GM23338 (cell line): ENCODE results near the gene MRPL32.

ENCODE experiments used
- EZH2 ChIP-seq: fragments of 200-600 bp; sonication (generic); IDR thresholded peaks from one replicate; pipeline ENCODE4 v1.8.0; 2017; ENCODE audit warnings: antibody characterized with exemption, mild to moderate bottlenecking, low read depth; ENCODE audit not compliant: unreplicated experiment
- EZH2phosphoT487 ChIP-seq: fragments of 200-600 bp; sonication (generic); IDR thresholded peaks from one replicate; pipeline ENCODE4 v1.8.1; 2018; ENCODE audit warnings: antibody characterized with exemption; ENCODE audit not compliant: unreplicated experiment
- JUNB ChIP-seq: IDR thresholded peaks from one replicate; pipeline ENCODE4 v1.6.1; 2016; ENCODE audit warnings: antibody characterized with exemption; ENCODE audit not compliant: unreplicated experiment
- POLR2AphosphoS5 ChIP-seq: IDR thresholded peaks from 2 replicates; pipeline ENCODE4 v1.6.1; 2016; ENCODE audit warnings: antibody characterized with exemption, low read depth
- STAT1 ChIP-seq: IDR thresholded peaks from one replicate; pipeline ENCODE4 v1.6.1; 2016; ENCODE audit warnings: antibody characterized with exemption; ENCODE audit not compliant: unreplicated experiment
- TF ChIP-seq, protein P1 (sequence below), 2 experiments: fragments of 200-600 bp in 1 of 2; sonication (generic) in 1 of 2; conservative IDR thresholded peaks; 2 replicates each; pipeline versions ENCODE4 v1.5.1 to v1.6.1; 2016 to 2017; ENCODE audit warnings: antibody characterized with exemption in 2 of 2, low read depth in 2 of 2, mild to moderate bottlenecking in 2 of 2, moderate library complexity in 1 of 2
- TF ChIP-seq, protein P2 (sequence below): IDR thresholded peaks from 2 replicates; pipeline ENCODE4 v1.6.1; 2016; ENCODE audit warnings: antibody characterized with exemption

DNA sequence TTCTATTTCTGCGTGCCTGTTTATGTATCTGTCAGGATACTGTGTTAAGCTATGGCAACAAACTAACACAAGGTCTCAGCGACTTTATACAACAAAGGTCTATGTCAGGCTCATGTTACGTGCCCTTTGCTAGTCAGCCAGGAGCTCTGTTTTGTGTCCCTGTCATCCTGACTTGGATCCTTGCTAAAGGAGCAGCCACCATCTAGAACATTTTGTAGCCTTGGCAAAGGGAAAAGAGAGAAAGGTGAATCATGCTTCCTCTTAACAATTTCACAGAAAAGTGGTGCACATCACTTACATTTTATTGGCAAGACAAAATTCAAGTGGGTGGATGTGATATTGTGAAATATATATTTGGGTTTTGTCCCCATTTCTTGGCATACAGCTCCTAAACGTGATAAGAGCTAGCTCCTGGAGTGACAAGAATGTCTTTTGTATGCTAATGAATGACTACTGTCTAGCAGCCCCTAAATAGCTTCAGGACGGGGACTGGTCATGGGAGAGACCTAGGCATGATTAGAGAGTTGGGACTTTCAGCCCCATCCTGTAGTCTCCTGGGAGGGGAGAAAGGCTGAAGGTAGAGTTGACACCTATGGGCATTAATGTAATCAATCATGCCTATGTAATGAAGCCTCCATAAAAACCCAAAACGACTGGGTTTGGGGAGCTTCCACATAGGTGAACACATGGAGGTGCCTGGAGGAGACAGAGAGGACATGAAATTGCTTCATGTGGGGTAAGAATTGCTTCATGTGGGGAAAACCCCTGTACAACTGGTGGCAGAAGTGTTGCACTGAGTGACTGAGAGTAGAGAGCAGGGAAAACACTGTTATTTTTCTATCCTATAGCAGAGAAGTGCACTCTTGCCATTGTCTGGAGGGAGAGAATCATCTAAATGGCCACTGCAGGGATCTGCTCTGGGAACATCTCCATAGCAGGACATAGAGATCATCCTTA is 33.0 kb downstream of the MRPL32 start:
- TF ChIP-seq EZH2phosphoT487 (no peak), STAT1 (no peak), EZH2 (no peak), JUNB (no peak), POLR2AphosphoS5 (no peak)
- TF ChIP-seq, protein P1, sequence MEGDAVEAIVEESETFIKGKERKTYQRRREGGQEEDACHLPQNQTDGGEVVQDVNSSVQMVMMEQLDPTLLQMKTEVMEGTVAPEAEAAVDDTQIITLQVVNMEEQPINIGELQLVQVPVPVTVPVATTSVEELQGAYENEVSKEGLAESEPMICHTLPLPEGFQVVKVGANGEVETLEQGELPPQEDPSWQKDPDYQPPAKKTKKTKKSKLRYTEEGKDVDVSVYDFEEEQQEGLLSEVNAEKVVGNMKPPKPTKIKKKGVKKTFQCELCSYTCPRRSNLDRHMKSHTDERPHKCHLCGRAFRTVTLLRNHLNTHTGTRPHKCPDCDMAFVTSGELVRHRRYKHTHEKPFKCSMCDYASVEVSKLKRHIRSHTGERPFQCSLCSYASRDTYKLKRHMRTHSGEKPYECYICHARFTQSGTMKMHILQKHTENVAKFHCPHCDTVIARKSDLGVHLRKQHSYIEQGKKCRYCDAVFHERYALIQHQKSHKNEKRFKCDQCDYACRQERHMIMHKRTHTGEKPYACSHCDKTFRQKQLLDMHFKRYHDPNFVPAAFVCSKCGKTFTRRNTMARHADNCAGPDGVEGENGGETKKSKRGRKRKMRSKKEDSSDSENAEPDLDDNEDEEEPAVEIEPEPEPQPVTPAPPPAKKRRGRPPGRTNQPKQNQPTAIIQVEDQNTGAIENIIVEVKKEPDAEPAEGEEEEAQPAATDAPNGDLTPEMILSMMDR (conservative IDR thresholded peaks at IDR 0.05; ENCODE audit: low read depth in 2 of 2) = no peak
- TF ChIP-seq, protein P2, sequence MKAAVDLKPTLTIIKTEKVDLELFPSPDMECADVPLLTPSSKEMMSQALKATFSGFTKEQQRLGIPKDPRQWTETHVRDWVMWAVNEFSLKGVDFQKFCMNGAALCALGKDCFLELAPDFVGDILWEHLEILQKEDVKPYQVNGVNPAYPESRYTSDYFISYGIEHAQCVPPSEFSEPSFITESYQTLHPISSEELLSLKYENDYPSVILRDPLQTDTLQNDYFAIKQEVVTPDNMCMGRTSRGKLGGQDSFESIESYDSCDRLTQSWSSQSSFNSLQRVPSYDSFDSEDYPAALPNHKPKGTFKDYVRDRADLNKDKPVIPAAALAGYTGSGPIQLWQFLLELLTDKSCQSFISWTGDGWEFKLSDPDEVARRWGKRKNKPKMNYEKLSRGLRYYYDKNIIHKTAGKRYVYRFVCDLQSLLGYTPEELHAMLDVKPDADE = no peak
